NCI-H146 treated with DMSO at 0.1 percent for 48 hours (cell line): ENCODE data around the gene SGO2.
"Not testable (repeated sequence)": the region's sequence is repeated elsewhere in the genome, so short reads cannot be mapped to it uniquely, and the experiment has no call there.

Source experiments
- DNase-seq: peaks from one replicate; lab custom pipeline; 2025; ENCODE audit not compliant: unreplicated experiment; lab: John Stamatoyannopoulos, UW

SGO2 gene

DNA sequence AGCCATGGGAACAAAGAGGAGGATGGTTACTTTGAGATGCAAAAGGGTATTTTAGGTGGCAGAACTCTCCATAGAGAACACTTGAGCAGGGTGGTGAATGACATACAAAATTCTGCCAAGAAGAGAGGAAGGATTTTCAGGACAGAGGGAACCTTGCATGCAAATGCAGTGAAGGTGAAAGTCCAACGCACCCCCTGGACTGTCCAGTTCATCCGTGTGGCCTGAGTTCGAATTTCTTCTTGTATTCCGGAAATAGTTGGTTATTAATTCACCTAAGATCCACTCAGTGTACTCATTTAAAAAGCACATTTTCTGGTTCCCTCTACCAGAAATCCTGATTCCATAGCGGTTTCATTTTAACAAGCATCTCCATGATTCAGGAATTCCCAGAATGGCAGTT lies 65.3 kb downstream of the SGO2 start:
- DNase-seq, result no peak

DNA sequence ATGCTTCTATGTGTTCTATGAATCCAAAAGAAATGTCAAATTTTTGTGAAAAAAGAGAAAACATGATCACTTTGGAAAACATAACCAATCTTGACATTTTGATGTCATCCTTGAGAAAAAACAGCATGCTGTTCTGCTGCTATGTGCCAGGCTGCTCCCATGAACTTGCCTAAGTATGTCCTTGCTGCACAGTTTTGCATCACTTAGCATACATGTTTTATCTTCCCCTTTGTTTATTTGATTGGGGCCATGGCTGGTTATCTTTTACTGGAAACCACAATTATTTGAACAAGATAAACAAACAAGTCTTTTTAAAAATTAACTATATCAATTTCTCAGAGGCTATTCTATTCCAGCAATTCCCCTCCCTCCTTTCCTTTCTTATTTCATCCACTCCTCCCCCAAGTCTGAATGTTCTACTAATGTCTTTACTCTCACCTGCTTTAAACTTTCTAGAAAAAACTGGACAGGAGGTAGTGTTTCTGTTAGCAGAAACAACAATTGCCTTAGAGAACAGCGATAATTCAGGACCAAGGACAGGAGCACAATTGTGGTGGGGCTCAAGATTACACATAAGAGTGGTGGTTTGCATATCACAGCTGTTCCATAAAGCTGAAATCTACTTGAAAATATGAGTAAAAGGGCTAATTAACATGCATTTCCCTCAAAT lies 66.5 kb downstream of the SGO2 start:
- DNase-seq, result no peak

DNA sequence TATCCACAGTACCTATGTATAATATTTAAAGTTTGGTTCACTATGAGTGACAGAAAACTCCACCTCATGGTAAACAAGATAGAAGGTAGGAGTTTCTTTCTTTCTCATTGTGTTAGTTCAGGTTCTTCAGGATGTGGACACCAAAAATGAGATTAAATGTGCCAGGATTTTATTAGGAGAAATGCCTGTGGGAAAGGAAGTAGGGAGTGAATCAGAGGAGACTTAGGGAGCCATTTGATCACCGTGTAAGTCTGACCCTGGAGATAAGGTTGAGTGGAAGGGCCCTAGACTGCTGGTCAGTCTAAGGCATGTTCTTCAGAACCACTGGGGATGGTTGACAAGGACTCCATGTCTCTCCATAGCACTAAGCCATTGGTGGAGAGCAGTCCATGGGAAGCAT lies 67.9 kb downstream of the SGO2 start:
- no peak for DNase-seq

DNA sequence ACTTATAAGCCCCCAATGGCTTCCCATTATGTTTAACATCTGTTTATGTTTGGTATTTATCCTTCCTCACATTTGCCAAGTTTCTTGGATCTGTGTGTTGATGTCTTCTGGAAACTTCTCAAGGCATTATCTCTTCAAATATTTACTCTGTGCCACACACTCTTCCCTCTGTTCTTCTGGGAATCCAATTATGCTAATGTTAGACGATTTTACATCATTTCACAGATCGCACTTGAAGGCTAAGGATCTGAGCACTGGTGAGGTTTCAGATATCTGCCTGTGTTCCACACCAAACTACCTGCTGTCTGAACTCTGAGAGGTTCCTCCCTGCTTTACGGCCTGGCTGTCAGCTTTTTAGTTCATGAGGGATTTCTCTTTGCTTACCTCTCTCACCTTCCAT lies 69.9 kb downstream of the SGO2 start:
- no peak for DNase-seq

DNA sequence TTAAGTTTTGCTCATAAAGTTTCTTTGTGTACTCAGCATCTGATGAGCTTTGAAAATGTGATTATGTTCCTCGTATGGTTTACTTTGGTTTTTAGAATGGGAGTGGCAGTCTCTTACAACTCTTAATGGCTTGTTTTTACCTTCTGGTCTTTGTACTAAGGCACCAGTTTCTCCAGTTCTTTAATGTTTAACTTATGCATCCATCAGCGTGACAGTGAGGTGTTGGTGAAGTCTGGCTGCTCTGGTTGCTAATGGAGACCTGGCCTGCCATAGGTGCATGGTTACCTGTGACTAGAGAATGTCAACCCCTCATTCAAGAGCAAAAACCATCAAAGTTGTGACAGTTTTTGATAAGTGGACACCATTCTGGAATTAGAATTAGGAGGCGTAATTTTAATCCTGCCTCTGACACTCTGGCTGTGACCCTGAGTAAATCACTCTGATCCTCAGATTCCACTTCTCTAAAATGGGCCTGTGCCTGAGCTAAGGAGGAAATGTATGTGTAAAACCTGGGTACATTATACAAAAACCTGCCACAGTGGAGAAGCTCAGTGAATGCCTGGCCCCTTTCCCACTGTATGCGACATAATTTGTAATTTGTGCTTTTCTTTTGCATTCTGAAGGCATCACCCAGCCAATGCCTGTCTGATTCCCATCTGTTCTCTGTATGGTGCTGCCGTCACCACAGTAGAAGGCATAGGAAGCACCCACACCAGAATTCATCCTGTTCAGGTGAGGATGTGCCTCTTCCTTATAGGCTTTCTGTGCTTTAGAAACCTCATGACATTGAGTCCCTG lies 71.0 kb downstream of the SGO2 start:
- no peak for DNase-seq

DNA sequence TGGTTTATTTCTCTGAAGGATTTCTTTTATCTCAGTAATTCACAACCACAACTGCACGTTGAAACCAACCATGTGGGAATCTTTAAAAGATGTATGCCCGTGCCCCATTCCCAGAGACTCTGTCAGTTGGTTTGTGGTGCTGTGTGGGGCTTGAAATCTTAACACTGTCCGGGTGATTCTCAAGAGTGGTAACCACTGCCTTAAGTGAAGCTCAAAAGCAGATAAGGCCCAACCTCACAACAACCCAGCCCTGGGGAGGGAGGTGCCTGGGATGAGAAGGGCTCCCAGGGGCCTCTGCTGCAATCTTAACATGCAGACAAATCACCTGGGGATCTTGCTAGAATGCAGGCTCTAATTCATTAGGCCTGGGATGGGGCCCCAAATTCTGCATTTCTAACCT lies 73.2 kb downstream of the SGO2 start:
- DNase-seq, result no peak

DNA sequence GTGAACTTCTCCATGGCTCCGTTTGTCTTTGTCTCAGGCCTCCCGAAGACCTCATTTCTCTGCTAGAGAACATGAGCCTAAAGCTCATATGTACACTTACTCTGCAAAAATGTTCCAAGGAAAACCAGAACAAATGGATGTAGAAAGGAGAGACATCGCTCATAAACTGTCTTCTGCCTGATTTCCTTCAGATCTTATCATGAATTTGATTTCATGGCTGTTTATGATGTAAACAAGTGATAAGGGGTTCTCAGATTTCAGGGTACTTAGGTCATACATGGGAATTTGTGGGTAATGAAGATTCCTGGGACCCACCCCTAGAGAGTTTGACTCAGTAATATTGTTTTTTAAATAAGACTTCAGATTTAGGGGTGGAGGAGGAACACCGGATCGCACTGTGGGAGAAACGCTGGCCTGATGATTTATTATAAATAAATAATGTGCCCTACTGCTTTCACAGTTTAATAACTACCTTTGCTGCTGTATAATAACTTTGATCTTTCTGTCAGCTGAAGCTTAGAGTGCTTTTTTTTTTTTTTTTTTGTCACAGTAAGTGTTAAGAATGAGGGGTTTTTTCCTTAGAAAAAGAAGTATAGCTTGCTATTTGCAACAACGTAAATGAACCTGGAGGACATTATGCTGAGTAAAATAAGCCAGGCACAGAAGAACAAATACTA lies 74.7 kb downstream of the SGO2 start:
- DNase-seq, result no peak

DNA sequence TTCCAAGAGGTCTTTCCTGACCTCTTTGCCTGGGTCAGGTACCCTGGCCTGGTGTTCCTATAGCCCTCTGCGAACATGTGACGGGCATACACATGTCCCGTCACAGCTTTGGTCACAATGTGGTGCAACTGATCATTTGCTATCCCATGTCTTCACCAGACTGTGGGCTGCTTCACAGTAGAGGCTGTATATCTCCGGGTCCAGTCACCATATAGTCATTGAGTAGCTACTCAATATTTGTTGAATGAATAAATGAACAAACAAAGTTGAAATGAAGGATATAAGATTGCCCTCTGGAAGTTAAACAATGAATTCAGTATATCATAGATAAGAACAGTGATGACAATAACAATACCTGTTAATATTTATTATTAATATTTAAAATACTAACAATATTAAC lies 76.6 kb downstream of the SGO2 start:
- DNase-seq, result no peak

DNA sequence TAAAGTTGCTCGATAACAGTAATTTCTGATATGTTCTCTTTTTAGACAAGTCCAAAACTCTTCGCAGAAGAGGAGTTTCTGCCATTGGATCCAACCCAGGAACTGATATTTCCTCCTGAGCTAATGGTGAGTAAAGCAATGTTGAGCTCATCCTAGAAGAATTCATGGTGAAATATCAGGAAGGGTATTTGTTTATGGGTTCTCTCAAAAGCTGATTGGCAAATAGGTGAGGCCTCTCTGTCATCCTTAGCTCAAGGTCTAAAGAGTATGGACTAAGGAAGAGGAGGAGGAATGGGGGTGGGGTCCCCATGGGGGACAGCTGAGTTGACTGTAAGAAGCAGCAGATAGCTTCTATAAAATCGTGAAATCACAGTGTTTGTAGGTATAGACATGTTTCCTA lies 78.0 kb downstream of the SGO2 start:
- no peak for DNase-seq

DNA sequence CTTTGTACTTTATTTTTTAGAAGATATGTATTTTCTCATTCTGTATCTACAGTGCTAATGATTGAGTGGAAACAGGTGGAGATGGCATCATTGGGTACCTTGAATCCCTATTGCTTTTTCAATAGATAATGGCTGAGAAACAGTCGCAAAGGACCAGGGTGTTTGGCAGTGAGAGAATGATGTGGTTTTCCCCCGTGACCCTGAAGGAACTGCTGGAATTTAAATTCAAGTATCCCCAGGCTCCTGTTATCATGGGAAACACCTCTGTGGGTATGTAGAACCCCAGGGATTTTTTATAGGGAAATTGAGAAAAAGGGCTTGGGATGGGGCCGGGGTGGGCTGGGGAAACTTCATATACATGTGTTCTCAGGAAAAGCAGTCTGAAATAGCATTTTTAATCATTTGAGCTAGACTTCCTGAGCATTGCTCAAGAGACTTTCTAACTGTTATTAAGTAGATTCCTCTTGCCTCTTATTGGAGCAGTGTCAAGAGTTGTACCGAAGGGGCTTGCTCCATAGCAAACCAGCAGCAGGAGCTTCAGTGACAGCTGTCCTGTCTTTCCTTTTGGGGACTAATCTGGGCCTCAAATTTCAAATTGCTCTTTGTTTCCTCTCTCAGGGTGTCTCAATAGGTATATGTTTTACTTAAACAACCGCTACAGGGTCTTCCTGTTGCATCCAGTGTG lies 78.7 kb downstream of the SGO2 start:
- DNase-seq, result no peak

DNA sequence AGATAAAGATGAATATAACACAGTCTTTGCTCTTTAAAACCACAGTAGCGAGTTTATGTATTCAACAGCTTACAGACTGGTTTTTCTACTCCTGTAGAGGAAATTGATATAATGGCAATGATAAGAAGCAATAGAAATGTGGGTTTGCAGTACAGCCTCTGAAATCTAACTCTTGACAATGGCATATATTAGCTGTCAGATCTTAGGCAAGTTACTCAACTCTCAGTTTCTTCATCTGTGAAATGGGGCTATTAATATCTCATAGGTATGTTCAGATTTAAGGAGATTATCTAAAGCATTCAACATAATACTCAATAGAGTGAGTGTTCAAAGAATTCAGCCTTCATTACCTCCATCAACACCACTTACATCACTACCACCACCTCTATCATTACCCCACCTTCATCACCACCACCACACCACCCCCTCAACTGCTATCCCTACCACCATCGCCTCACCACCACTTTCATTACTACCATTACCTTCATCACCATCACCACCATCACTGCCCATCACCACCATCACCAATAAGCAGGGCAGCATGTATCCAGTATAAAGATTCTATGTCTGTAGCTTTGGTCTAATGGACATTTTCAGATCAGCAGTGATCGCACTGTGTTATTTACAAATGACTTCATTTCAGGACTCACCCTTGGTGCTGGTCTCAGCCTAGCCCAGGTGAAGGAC lies 82.5 kb downstream of the SGO2 start:
- DNase-seq, result no peak

DNA sequence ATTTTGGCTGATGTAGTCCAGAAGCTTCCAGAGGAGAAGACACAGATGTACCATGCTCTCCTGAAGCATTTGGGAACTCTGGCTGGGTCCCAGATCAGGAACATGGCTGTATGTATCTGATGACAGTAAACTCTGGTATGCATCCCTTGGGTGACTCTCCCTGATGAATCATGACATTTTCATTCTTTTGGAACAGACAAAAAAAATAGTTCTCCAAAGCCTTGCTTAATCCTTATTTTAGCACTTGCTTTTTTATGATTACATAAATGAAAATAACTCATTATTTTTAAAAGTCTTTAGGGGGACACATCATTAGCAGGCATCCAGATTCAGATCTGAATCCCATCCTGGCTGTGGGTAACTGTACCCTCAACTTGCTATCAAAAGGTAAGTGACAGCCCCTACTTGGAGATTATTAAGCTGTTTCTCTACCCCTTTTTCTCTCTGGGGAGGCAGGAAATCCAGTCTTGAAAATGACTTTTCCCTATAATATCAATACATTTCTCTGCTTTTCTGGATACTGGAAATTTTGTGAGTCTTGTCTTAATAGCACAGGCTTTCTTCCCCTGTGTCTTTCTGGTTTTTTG lies 83.1 kb downstream of the SGO2 start:
- DNase-seq, result no peak

DNA sequence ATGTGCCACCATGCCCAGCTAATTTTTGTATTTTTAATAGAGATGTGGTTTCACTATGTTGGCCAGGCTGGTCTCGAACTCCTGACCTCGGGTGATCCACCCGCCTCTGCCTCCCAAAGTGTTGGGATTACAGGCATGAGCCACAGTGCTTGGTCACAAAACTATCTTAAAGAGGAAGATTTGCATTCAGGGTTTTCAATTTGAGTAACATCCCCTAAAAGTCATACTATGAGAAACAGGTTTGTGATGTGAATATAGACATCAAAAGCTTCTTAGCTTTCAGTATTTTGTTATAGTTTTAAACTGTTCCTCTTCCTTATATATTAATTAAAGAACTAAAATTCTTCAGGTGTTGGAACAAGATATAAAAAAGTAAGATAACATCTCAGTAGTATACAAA lies 84.2 kb downstream of the SGO2 start:
- DNase-seq, result not testable (repeated sequence)

DNA sequence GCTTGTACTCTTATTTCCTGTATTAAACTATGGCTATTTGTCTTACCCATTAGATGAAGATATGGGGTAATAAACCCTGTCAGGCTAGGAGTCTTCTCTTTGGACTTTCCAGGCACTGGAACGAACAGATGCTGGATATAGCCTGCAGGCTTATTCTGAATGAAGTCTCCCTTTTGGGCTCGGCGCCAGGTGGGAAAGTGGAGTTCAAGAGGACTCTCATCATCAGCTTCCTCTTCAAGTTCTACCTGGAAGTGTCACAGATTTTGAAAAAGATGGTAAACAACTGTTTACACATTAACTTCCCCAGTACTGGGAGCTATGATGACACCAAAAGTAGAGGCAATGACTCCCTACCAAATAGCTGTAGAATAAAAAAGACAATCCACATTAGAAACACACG lies 87.7 kb downstream of the SGO2 start:
- no peak for DNase-seq

DNA sequence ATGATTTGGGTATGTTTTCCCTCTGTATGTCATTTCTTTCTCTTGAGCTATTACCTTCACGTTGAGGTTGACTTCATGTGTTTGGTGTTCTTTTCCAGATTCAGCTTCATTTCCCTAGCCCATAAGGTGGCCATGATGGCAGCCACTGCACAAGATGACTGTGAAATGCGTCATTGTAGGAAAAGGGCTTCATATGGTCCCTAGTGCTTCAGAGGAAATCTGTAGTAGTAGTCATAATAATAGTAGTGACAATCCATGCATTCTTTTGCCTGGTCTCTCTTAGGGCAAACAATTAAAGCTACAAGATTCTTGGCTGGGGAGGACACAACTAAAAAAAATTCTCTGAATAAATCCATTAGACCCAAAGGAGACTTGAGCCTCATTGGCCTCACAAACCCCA lies 88.2 kb downstream of the SGO2 start:
- DNase-seq, result no peak

DNA sequence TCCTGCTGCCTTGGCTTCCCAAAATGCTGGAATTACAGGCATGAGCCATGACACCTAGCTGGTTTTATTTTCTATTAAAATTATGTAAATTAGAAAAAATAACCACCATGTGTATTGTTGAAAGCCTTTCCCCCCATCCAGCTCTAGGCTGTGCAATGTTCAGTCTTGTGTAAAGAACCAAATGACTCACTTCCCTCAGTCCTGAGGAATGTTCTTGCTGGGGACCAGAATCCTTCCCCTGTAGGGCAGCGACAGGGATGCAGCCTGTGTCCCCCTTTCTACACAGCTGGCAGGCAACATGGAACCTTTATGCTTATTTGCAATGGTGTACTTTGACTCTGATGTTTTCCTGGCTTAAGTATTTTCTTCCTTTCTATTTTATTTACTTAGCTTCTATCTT lies 89.2 kb downstream of the SGO2 start:
- DNase-seq, result no peak

DNA sequence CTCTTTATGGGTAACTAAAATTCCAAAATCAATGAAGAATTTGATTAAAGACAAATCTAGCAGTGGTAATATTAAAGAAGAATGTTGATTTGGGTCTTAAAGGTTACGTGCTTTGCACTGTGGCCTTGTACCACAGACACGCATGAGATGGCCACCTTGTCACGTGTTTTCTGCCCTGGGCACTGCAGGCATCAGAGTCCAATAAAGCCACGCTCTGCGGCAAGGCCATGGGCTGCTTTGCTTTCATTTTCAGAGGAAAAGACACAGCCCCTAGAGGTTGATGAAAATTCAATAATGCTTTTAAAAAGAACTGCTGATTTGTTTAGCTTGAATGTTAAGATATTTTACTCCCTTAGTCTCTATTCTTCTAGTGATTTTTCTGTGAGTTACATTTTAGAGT lies 90.2 kb downstream of the SGO2 start:
- no peak for DNase-seq

DNA sequence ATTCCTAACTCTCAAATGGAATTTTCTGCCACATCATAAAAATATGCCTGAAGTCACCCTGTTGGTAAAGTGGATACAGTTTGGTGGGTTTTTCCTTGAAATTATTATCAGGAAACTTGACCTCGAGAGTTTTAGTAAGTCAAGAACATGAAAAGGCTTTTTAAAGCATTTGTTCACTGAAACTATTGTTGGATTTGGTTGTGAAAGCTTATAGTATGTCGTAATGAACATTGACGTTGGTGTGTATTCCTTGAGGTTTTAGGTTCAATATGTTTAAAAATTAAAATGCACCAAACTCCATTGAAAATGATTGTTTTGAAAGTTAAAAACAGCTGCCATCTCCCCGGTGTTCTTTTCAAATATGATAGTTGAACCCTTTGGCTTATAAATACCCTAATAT lies 90.6 kb downstream of the SGO2 start:
- DNase-seq, result no peak

DNA sequence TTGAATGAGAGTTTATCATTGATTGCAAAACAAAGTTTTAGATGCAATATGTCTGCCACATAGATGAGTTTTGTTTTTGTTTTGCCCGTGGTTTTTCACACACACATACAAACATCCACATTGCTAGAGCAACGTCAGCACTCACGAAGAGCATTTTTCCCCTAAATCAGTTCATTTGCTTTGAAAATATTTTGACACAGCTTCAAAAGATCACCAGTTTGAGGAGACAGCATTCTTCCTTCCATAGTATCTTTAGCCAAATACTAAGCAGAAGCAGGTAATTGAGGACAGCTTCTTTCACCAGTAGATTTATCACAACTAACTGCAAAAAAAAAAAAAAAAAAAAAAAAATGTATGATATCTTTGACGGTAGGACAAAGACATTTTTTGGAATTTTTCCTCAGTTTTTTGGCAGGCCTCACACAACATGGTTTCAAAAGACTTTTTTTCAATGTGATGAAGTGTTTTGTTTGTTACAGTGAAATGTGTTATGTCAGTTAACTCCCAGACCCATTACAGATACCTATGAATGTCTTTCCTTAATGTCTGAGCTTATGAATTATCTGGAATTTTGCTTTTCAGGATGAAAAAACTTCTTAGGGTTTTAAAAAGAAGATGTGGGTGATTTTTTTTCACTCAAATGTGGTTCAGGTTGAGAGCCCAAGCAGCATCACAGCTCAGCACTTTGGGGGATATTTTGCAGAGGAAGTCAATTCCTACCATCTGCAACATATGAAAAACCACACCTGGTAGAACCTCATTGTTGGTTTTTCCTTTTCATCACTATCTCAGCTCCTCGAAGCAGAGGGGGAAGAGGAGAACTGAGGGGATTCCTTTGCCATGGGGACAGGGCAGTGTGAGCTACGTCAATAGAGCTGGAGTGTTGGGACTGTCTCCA lies 91.4 kb downstream of the SGO2 start:
- no peak for DNase-seq

DNA sequence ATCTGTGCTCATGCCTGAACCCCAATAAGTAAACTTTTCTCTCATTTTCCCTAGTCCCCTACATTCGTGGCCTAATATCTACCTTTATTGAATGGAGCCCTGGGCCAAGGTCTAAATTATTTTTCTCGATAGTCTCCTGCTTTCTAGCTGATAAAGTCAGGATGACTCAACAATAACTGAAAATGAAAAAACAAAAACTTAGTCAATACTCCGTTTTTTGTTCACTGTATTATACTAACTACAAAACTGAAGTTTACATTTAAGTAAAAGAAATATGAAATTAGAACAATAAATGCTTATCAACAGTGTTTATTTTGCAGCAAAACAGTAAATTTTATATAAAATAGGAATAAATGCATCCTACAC lies 92.0 kb downstream of the SGO2 start:
- DNase-seq, result no peak
